ENCODE results near the gene PLSCR4. TPM values are rescaled to one million over a fixed set of nuclear protein-coding genes. Genes with fewer than 3 reads are reported as not detected.

PLSCR4 gene
- polyA plus RNA-seq, 1 of the 3 experiments (the other 2 are of a cell fraction), result 0.05 TPM

DNA sequence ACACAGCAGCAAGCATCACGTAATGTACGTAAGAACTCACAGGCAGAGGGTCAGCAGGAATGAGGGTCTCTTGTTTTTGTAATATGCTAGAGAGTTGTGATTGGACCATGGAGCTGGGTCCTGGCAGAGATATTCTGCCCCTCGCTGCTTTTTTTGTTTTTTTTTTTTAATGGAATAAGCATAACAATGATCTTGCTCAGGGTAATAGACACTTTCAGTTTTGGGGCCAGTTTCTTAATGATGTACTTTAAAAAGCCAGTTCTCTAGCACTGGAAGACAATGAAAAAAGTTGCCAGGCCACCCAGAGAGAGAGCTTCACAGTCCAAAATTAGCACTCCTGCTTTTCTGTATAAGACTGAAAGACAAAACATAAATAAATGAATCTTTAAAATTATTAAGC is 29.0 kb upstream of the PLSCR4 start:
- Histone ChIP-seq H3K9ac (no peak overlapping the region), H3K4me3 (ENCODE audit: low read depth in 2 of 2, low read length in 1 of 2) (peak overlapping the region in 1 of 2 experiments; percentile 48; a peak in 2 of 4 replicates), H3K79me2 (ENCODE audit: insufficient read depth) (no peaks in the 10 kb centered on the region), H3K36me3 (replicated peaks in 1 of 2; ENCODE audit: control insufficient read depth in 1 of 2, insufficient read depth in 2 of 2, low read length in 1 of 2) (no peaks in the 10 kb centered on the region), H2AFZ (ENCODE audit: low read depth) (no peak overlapping the region), H3K4me2 (peak overlapping the region; percentile 69; the same call in 1 of the 2 replicates), H3K27me3 (ENCODE audit: insufficient read depth) (no peaks in the 10 kb centered on the region), H3K9me3 (no peaks in the 10 kb centered on the region), H4K20me1 (ENCODE audit: insufficient read depth) (no peaks in the 10 kb centered on the region), H3F3A (replicated peaks; ENCODE audit: insufficient read depth) (no peaks in the 10 kb centered on the region), H3K9me2 (no peaks in the 10 kb centered on the region), H3K4me1 (ENCODE audit: control insufficient read depth in 1 of 2, insufficient read depth in 2 of 2, low read depth in 1 of 2, low read length in 1 of 2) (no peaks in the 10 kb centered on the region), H3K27ac (ENCODE audit: low read depth in 2 of 2, low read length in 1 of 2) (no peak overlapping the region)
- ChIA-PET POLR2A (no interaction called here), CTCF (interaction anchor here (0.7 kb wide), 1 partner anchor 21 kb away, joined by 3 read pairs; no protein-coding TSS in a partner anchor)
- no peak for DNase-seq
- WGBS (ENCODE audit: low lambda C conversion rate), result 2% methylated on average over 3 of the region's 3 CpGs
- TF ChIP-seq MAX (IDR thresholded peaks at IDR 0.05; ENCODE audit: low read depth) (no peak), ELF1 (IDR thresholded peaks at IDR 0.05) (no peak)

DNA sequence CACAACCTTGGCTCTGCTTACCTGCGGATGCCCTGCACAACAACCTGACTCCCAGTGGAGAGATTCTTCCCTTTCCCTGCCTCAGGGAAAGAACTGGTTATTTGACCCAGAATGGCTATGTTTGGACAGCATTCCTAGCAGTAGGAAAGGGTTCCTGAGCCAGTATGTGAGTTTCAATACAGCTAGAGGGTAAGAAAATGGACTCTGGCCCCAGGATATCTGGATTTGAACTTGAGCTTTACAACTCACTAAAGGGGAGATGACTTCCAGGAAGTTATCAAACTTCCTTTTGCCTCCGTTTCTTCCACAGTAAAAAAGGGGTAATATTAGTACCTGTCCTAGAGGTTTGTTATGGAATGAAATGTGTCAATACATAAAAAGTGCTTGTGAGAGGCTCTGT is 28.1 kb upstream of the PLSCR4 start:
- no peak for DNase-seq
- Histone ChIP-seq H3K4me3 (ENCODE audit: low read depth in 2 of 2, low read length in 1 of 2) (no peak overlapping the region), H3K79me2 (ENCODE audit: insufficient read depth) (no peaks in the 10 kb centered on the region), H3K9me2 (no peaks in the 10 kb centered on the region), H3K9me3 (no peaks in the 10 kb centered on the region), H2AFZ (ENCODE audit: low read depth) (no peak overlapping the region), H3K4me2 (no peak overlapping the region), H3K9ac (no peak overlapping the region), H4K20me1 (ENCODE audit: insufficient read depth) (no peaks in the 10 kb centered on the region), H3K27ac (ENCODE audit: low read depth in 2 of 2, low read length in 1 of 2) (no peak overlapping the region), H3K4me1 (ENCODE audit: control insufficient read depth in 1 of 2, insufficient read depth in 2 of 2, low read depth in 1 of 2, low read length in 1 of 2) (no peaks in the 10 kb centered on the region), H3F3A (replicated peaks; ENCODE audit: insufficient read depth) (no peaks in the 10 kb centered on the region), H3K36me3 (replicated peaks in 1 of 2; ENCODE audit: control insufficient read depth in 1 of 2, insufficient read depth in 2 of 2, low read length in 1 of 2) (no peaks in the 10 kb centered on the region), H3K27me3 (ENCODE audit: insufficient read depth) (no peaks in the 10 kb centered on the region)
- TF ChIP-seq NFIC (IDR thresholded peaks at IDR 0.05; ENCODE audit: borderline replicate concordance), result no peak
- TF ChIP-seq MAX (IDR thresholded peaks at IDR 0.05; ENCODE audit: low read depth), result no peak
- TF ChIP-seq RFX5 (IDR thresholded peaks at IDR 0.05; ENCODE audit: low read length), result no peak
- TF ChIP-seq REST (IDR thresholded peaks at IDR 0.05; ENCODE audit: low read depth, low read length), result no peak
- TF ChIP-seq, protein P1, sequence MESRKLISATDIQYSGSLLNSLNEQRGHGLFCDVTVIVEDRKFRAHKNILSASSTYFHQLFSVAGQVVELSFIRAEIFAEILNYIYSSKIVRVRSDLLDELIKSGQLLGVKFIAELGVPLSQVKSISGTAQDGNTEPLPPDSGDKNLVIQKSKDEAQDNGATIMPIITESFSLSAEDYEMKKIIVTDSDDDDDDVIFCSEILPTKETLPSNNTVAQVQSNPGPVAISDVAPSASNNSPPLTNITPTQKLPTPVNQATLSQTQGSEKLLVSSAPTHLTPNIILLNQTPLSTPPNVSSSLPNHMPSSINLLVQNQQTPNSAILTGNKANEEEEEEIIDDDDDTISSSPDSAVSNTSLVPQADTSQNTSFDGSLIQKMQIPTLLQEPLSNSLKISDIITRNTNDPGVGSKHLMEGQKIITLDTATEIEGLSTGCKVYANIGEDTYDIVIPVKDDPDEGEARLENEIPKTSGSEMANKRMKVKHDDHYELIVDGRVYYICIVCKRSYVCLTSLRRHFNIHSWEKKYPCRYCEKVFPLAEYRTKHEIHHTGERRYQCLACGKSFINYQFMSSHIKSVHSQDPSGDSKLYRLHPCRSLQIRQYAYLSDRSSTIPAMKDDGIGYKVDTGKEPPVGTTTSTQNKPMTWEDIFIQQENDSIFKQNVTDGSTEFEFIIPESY (IDR thresholded peaks at IDR 0.05; ENCODE audit: borderline replicate concordance, low read depth), result no peak
- no peak for TF ChIP-seq ELF1 (IDR thresholded peaks at IDR 0.05)
- TF ChIP-seq, protein P2, sequence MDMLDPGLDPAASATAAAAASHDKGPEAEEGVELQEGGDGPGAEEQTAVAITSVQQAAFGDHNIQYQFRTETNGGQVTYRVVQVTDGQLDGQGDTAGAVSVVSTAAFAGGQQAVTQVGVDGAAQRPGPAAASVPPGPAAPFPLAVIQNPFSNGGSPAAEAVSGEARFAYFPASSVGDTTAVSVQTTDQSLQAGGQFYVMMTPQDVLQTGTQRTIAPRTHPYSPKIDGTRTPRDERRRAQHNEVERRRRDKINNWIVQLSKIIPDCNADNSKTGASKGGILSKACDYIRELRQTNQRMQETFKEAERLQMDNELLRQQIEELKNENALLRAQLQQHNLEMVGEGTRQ (IDR thresholded peaks at IDR 0.05; ENCODE audit: borderline replicate concordance, low read depth, low read length), result no peak
- CTCF ChIA-PET, result no interaction called here
- 8% methylated on average over 2 of the region's 2 CpGs for WGBS (ENCODE audit: low lambda C conversion rate)
- POLR2A ChIA-PET, result no interaction called here
